K562 (cell line): ENCODE data around the gene MAST1. TPM values are rescaled to one million over a fixed set of nuclear protein-coding genes. Genes with fewer than 3 reads are reported as not detected.

Source experiments
- ILK ChIP-seq: fragments of 450-650 bp; IDR thresholded peaks from 2 replicates; pipeline ENCODE4 v1.6.1; 2016; ENCODE audit warnings: missing genetic modification characterization, low read depth, mild to moderate bottlenecking, missing compliant biosample characterization, moderate library complexity, borderline replicate concordance
- KDM1A ChIP-seq, 2 experiments: fragments of 450-650 bp; IDR thresholded peaks; 2 replicates each; pipeline ENCODE4 v1.6.1; 2016; ENCODE audit warnings: mild to moderate bottlenecking in 2 of 2
- L3MBTL2 ChIP-seq: fragments of 450-650 bp; IDR thresholded peaks from 2 replicates; pipeline ENCODE4 v1.6.1; 2016; ENCODE audit warnings: mild to moderate bottlenecking, moderate library complexity
- NFE2L1 ChIP-seq: fragments of 450-650 bp; IDR thresholded peaks from 2 replicates; pipeline ENCODE4 v1.6.1; 2016; ENCODE audit warnings: missing genetic modification characterization, low read depth, mild to moderate bottlenecking, missing compliant biosample characterization, moderate library complexity, borderline replicate concordance
- POLR2B ChIP-seq: fragments of 450-650 bp; IDR thresholded peaks from 2 replicates; pipeline ENCODE4 v1.6.1; 2018; ENCODE audit warnings: low read depth; ENCODE audit not compliant: partially characterized antibody
- UBTF ChIP-seq, 2 experiments: IDR thresholded peaks; 2 replicates each; pipeline ENCODE4 v1.6.1; 2012; ENCODE audit warnings: improper control_type of control experiment in 2 of 2, low read depth in 2 of 2, low read length in 2 of 2, borderline replicate concordance in 1 of 2
- ZBTB11 ChIP-seq, 3 experiments: fragments of 200-800 bp in 1 of 3; fragments of 250-450 bp in 1 of 3; fragments of 450-650 bp in 1 of 3; sonication (Bioruptor Pico) in 1 of 3; sonication (Bioruptor generic) in 1 of 3; formaldehyde crosslinking in 1 of 3; IDR thresholded peaks; 2 replicates each; pipeline versions ENCODE4 v1.6.1 to v1.8.0; 2016 to 2022; ENCODE audit warnings: mild to moderate bottlenecking in 2 of 3, missing genetic modification characterization in 2 of 3, missing compliant biosample characterization in 1 of 3, moderate library complexity in 1 of 3
- ZBTB33 ChIP-seq: sonication (generic); formaldehyde crosslinking; IDR thresholded peaks from 2 replicates; pipeline ENCODE4 v1.8.1; 2023; ENCODE audit warnings: mild to moderate bottlenecking, missing genetic modification reagents
- ZFP1 ChIP-seq: fragments of 450-650 bp; formaldehyde crosslinking; IDR thresholded peaks from 2 replicates; pipeline ENCODE4 v1.4.0; 2020; ENCODE audit warnings: mild to moderate bottlenecking, mixed read lengths
- ZFPM2 ChIP-seq: fragments of 250-450 bp; sonication (Bioruptor Pico); IDR thresholded peaks from 2 replicates; pipeline ENCODE4 v1.5.1; 2022; ENCODE audit warnings: mild to moderate bottlenecking
- ZNF133 ChIP-seq: fragments of 250-450 bp; sonication (Bioruptor Pico); IDR thresholded peaks from 2 replicates; pipeline ENCODE4 v1.4.0; 2020; ENCODE audit warnings: mild to moderate bottlenecking
- ZNF239 ChIP-seq: fragments of 250-450 bp; sonication (Bioruptor Pico); IDR thresholded peaks from 2 replicates; pipeline ENCODE4 v1.4.0; 2020; ENCODE audit warnings: mild to moderate bottlenecking
- ZNF561 ChIP-seq: fragments of 450-650 bp; formaldehyde crosslinking; conservative IDR thresholded peaks from 2 replicates; pipeline ENCODE4 v1.4.0; 2020; ENCODE audit warnings: mild to moderate bottlenecking, moderate library complexity
- ZNF75A ChIP-seq: fragments of 450-650 bp; formaldehyde crosslinking; IDR thresholded peaks from 2 replicates; pipeline ENCODE4 v1.4.0; 2020; ENCODE audit warnings: mild to moderate bottlenecking
- polyA plus RNA-seq, 8 experiments: library from polyadenylated mRNA; depleted of rRNA in 4 of 8; stranded (reverse) in 5 of 8; unstranded in 3 of 8; fragments of >200 nt; fragmentation: Nextera tagmentation in 2 of 8; fragmentation: Illumina TruSeq in 1 of 8; extraction: Ambion mirVana in 2 of 8; extraction: Trizol in 1 of 8; gene quantifications; 2 replicates each; pipeline versions ENCODE4 v1.2.1 to v1.2.3, GENCODE V29; 2011 to 2014; ENCODE audit warnings: inconsistent platforms in 1 of 8, missing spikeins in 1 of 8
- total RNA-seq, 7 experiments: library from RNA; depleted of rRNA in 6 of 7; stranded (reverse); fragments of >200 nt in 6 of 7; fragmentation: Illumina TruSeq in 2 of 7; extraction: Trizol in 2 of 7; gene quantifications; 2 replicates each; pipeline versions ENCODE4 v1.2.1 to v1.2.3, GENCODE V29; 2011 to 2021; ENCODE audit warnings: low replicate concordance in 1 of 7
- TF ChIP-seq, protein P1 (sequence below): fragments of 450-650 bp; formaldehyde crosslinking; IDR thresholded peaks from 2 replicates; pipeline ENCODE4 v1.4.0; 2020; ENCODE audit warnings: mild to moderate bottlenecking, moderate library complexity

Gene MAST1
- total and polyA plus RNA-seq, 9 of the 15 experiments (the other 6 are each of a cell fraction or from before 2014, with no cell fraction given): 0.48 to 10.3 (median 3.9) TPM

GRCh38 chr19:12802267-12803106 is 35.8 kb upstream of the MAST1 start (continued):
- TF ChIP-seq ZBTB11 (CRISPR knock-in tag; IDR thresholded peaks at IDR 0.05) (0 out of 6 replicates have a peak, but pooled peaks of 1 of the 3 experiments have one; percentile 28), ZNF239 (CRISPR knock-in tag) (no peak), ZNF75A (CRISPR knock-in tag) (no peak), ILK (no peak), ZFPM2 (CRISPR knock-in tag) (no peak), ZBTB33 (CRISPR knock-in tag) (peak; percentile 37; the same call in 1 of the 2 replicates), NFE2L1 (no peak), ZFP1 (CRISPR knock-in tag) (no peak), POLR2B (no peak), KDM1A (IDR thresholded peaks at IDR 0.05) (peak; percentile 40 to 47; a peak in 2 of 4 replicates), ZNF561 (CRISPR knock-in tag) (no peak), L3MBTL2 (no peak), ZNF133 (CRISPR knock-in tag) (no peak), UBTF (IDR thresholded peaks at IDR 0.05; ENCODE audit: borderline replicate concordance in 1 of 2, low read depth in 2 of 2, low read length in 2 of 2) (no peak)
- TF ChIP-seq, protein P1, sequence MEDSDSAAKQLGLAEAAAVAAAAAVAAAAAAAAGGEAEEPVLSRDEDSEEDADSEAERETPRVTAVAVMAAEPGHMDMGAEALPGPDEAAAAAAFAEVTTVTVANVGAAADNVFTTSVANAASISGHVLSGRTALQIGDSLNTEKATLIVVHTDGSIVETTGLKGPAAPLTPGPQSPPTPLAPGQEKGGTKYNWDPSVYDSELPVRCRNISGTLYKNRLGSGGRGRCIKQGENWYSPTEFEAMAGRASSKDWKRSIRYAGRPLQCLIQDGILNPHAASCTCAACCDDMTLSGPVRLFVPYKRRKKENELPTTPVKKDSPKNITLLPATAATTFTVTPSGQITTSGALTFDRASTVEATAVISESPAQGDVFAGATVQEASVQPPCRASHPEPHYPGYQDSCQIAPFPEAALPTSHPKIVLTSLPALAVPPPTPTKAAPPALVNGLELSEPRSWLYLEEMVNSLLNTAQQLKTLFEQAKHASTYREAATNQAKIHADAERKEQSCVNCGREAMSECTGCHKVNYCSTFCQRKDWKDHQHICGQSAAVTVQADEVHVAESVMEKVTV (CRISPR knock-in tag): no peak
